Activated CD4-positive, CD25-positive, alpha-beta regulatory T cell (primary cell): ENCODE data around the gene DIAPH2.

Experiments used
- DNase-seq, 4 experiments: peaks; one replicate each; lab custom pipeline; 2025; lab: John Stamatoyannopoulos, UW

DIAPH2 gene

GRCh38 chrX:97168646-97169045 lies 484.0 kb downstream of the DIAPH2 start:
- no peak for DNase-seq

DNA sequence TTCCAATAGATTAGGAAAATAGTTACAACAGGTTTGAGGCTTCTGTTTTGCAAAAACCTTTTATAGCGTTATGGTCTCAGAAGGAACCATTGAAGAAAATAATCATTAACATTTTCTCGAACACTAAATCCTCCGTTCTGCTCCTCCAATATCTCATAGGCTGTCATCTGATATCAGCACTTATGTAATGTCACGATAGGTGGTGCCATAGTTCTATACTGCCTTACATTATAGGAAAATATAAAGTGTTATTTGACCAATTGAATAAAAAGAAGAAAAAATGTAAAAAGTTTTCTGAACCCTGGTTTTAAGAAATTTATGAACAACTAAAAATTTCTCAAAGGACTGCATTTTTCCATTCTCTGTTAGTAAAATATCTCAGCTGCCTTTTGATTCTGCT lies 490.5 kb downstream of the DIAPH2 start:
- no peak for DNase-seq

DNA sequence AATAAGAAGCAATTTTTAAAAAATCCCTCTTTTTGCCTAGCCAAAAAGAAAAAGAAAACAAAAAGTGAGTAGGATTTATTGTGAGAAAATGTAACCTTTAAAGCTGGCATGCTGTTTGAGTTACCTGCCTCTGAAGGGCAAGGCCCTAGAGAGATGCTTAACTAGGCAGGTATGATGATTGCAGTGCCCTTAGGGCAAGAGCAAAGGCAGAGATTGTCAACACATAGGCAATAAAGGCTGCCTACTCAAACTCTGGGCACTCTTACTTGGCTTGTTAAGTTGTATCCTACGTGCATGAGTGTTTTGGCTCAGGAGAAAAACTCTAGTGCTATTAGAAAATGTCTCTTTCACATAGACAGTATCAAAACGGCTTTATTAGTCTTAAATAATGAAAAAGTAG lies 505.0 kb downstream of the DIAPH2 start:
- no peak for DNase-seq

GRCh38 chrX:97199501-97199900 lies 514.9 kb downstream of the DIAPH2 start:
- DNase-seq = no peak

DNA sequence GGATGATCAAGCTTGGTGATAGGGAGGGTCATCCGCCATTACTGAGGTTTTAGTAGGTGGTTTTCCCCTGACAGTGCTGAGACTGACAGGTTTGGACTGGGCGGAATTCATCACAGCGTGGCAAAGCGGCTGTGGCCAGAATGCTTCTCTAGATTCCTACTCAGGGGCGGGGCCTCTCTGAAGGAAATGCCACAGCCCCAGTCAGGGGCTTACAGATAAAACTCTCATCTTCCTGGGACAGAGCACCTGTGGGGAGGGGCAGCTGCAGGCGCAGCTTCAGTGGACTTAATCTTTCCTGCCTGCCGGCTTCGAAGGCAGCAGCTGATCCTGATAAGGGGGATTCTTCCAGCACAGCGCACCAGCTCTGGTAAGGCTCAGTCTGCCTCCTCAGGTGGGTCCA lies 515.8 kb downstream of the DIAPH2 start:
- no peak for DNase-seq

GRCh38 chrX:97210501-97210900 lies 525.9 kb downstream of the DIAPH2 start:
- DNase-seq = no peak

DNA sequence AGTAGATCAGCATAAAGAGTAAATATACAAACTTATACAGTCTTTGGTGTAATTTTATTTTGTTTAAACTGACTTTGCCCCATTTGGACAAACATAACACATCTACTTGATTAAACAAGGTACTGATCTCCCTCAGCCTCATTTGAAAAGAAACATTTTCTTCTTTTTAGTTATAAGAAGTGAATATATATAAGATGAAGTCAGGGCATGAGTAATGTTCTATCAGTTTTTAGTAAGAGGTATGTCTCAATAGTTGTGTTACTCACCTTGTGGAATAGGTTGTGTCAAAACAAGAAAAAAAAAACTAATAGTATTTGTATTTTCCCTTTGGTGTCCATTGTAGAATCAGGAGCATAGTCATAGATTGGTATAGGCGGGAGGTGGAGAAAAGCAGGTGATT lies 526.4 kb downstream of the DIAPH2 start:
- no peak for DNase-seq

GRCh38 chrX:97215186-97215585 lies 530.5 kb downstream of the DIAPH2 start:
- DNase-seq = no peak

DNA sequence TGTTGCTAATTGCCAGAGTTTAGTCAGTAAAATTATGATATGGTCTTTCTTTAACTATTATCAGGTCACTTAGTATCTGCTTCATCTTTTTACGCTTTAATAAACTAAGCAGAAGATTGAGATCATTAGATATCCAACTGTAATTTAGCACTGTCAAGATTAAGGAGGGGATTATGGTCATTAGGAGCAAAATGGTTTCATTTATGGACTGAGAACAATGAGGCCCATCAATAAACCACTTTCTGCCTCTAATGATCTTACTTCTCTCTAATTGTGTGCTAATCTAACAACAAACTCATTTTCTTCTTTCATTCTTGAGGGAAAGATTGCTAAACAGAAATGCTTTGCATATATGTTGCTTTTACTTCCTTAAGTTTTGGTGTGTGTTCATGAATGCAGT lies 539.5 kb downstream of the DIAPH2 start:
- no peak for DNase-seq

DNA sequence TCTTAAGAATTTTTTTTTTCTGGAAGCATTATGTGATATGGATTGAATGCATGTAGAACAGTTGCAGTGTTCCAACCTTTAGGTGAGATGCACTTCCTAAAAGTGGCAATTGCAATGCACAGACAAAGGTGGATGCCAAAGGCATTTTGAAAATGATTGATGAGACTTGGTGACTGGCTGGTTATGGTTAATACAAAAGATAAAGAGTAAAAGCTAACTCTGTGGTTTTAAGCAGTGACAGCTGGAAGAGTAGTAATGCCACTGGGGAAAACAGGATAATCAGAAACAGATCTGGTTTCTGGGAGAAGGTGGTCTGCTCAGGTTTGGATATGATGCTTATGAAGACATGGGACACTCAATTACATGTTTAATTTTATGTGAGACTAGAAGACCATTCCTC lies 544.7 kb downstream of the DIAPH2 start:
- DNase-seq = no peak

DNA sequence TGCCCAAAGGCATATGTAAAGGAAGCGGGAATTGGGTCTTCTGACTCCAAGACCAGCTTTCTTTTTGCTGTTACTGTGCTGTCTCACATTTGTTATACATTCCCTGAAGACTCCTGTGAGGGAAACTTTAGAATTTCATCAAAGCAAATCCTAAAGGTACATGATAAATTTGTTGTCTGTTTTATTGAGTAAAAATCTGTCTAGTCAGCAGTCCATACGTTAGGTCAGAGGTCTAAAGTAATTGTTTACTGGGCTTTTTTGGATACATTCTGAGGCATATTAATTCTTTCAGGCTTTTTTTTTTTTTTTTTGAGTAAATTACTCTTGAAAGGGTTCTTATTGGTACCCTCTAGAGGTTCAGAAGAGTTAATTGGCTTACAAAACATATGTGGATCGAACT lies 546.3 kb downstream of the DIAPH2 start:
- no peak for DNase-seq

GRCh38 chrX:97234471-97235081 lies 549.9 kb downstream of the DIAPH2 start:
- DNase-seq = no peak

DNA sequence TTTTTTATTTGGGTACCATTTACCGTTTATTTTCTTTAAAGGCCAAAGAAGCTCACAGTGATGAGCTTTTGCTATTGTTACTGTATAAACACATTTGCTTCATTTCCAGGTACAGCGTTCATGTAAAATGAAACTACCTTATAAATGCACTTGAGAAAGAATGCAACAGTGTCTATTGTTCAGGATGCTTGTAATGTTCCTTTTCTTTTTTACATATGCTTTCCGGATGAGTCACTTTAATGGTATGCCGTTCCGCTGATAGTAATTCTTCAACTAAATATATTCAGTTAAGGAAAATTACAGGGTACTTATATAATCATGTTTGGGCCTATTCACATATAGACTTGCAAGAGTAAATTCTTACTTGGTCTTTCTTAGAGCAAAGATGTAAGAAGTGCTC lies 554.0 kb downstream of the DIAPH2 start:
- DNase-seq = no peak

GRCh38 chrX:97252111-97252510 lies 567.5 kb downstream of the DIAPH2 start:
- no peak for DNase-seq

DNA sequence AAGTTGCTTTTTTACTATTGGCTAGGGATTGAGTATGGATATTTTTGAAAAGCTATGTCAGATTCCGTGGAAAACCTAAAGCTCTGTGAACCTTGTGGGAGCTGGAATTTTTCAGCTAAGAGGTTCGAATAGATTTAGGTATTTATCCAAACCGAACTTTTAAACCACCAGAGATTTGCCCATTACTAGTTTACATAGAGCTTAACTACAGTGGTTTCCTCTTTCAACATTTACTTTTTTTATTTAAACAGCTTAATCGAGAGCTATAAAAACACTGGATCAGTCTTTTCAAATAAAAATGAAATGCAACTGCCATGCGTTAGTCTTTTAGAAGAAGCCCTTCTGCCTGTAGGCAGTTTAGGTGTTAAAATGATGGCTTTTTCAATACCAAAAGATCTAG lies 576.0 kb downstream of the DIAPH2 start:
- DNase-seq = no peak

- no peak for DNase-seq
Observed at GRCh38 chrX:97266406-97267121, 581.9 kb downstream of the DIAPH2 start.

GRCh38 chrX:97267396-97268181 lies 582.9 kb downstream of the DIAPH2 start:
- DNase-seq = no peak

DNA sequence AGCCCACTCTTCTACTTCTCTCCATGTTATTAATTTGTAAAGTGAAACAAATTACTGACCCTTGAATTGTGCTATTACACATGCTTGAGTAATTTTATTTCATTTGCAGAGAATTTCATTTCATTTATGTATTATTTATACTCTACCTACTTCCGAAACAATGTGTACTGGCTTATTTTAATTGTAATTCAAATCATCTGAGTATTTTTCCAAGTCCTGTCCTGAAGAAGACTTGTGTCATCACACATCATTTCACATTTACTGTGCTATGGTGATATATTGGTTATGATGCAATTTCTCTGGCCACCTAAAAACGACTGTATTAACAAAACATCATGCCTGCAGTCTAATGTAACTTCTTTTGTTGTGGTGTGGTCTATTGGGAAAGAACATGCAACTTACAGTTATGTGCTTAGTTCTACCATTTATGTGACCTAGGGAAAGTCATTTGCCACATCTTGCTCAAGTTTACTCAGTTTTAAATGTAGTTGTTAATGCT lies 583.6 kb downstream of the DIAPH2 start:
- no peak for DNase-seq

DNA sequence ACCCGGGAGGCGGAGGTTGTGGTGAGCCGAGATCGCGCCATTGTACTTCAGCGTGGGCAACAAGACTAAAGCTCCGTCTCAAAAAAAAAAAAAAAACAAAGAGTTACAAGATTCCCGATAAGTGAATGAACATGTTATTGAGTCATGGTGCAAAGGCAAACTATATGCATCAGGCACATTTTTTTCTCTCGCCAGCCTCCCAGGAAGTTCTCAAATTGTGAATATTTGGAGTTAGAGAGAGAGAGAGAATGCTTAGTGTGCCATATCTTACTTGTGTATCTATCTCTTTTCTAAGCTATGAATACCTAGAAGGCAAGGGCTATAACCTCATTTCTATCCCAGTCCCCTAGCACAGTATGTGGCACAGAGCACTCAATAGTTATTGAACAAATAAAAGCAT lies 599.9 kb downstream of the DIAPH2 start:
- DNase-seq = no peak

- DNase-seq = no peak
Observed at GRCh38 chrX:97290199-97290598, 605.6 kb downstream of the DIAPH2 start.

GRCh38 chrX:97294041-97294440 lies 609.4 kb downstream of the DIAPH2 start:
- DNase-seq = no peak

DNA sequence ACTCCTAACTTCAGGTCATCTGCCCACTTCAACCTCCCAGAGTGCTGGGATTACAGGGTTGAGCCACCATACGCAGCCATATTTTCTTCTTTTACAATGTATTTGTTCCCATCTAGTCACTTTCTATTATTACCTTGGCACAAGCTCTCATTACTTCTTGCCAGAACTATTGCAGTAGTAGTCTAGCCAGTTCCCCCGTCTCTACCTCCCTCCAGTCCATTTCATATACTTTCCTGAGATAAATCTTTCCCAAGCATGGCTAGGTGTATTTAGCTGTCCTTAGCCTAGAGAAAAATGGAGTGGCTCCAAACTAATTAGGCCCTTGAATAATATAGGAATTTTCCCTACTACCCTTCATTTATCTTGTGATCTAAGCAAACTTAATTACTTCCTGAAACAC lies 611.3 kb downstream of the DIAPH2 start:
- no peak for DNase-seq
